SH-SY5Y (cell line): Measurements from ENCODE around the gene ZNF680.

Experiments used
- GATA2 ChIP-seq: IDR thresholded peaks from 2 replicates; pipeline ENCODE4 v1.6.1; 2011; ENCODE audit warnings: mild to moderate bottlenecking, low read depth, low read length
- GATA3 ChIP-seq: IDR thresholded peaks from 2 replicates; pipeline ENCODE4 v1.6.1; 2011; ENCODE audit warnings: low read depth, mild to moderate bottlenecking, low read length, moderate library complexity

ZNF680 gene

DNA sequence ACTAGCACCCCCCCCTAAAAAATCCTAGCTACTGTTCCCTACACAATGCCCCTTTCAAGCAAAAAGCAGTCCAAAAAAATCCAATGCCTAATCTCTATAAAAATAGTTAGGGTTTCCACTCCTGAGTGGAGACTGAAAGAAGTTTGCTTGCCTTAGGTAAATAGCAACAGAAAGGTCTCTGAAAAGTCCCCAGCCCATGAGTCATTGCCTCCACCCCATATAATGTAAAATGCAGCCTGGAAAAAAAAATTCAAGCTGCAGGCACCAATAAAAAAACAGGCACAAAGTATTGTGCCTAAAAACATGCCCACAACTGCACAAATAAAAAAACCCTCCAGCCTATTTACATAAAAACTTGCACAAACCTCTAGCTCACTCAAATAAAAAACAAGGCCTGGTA lies 47.5 kb downstream of the ZNF680 start:
- no peak for TF ChIP-seq GATA3
- no peak for TF ChIP-seq GATA2

- TF ChIP-seq GATA3 (no peak), GATA2 (no peak)
Observed at GRCh38 chr7:64509583-64509982, 53.3 kb downstream of the ZNF680 start.

DNA sequence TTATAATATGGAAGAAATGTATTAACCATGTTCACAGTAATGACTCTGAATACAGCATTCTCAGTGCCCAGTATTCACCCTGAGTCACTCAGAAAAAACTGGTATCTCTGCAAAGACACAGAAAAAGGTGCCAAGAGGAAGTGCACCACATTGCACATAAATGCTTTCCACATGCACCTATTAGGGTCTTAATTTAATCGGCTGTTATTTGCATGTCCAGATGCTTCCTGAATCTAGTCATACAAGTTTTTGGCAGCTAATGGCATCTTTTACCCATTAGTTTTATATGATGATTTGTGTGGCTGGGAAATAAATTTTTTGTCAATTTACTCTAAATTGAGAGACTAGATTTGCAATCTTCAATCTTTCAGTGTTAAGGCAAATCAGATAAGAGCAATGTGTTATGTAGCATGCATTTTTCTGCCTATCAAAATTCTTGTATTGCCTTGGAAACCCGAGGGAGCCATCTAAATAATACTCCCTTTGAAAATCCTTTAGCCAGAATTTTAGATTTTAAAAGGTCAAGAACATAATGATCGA lies 58.2 kb downstream of the ZNF680 start:
- TF ChIP-seq GATA2 (peak; percentile 44; the same call in 1 of the 2 replicates), GATA3 (peak; percentile 85)

DNA sequence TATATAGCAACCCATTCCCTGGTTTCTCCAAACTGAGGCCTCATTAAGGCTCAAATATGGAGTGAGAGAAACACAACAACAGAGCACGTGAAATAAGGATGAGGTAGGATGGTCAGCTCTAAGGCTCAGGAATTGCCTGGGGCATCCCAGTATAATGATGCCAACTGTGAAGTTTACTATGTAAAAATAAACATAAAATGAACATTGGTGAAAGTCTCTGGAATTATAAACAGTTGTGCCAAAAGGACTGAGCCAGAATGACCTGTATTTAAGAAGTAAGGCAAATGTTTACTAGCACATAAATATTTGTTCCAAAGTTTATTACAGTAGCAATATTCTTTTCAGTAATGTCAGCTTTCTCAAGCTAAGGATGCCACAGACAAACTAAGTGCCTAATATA lies 64.6 kb downstream of the ZNF680 start:
- no peak for TF ChIP-seq GATA2
- no peak for TF ChIP-seq GATA3

DNA sequence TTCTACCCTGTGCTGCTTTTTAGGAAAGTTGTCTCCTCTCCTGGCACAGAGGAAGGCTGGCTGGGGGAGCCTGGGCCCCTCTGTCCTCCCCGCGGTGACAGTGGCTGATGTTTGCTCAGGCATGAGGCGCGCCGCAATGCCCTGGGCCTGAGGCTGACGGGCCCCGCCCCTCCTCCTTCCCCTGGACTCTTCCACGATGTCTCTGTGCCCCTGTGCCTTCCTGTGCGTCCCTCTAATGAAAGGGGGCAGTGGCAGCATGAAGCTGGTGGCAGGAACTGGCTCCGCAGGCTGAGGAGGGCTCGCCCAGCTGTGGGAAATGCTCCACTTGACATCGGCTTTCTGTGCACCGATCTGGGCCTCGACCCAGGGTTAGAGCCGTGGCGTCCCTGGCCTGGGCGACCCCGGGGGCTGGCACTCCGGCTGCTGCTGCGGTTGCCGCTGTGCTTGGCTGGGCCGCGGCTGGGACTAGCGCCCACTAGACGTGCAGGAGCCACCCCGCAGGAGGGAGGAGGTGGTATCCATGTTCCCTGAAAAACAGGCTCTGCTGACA lies 67.9 kb downstream of the ZNF680 start:
- TF ChIP-seq GATA3 (no peak), GATA2 (no peak)

DNA sequence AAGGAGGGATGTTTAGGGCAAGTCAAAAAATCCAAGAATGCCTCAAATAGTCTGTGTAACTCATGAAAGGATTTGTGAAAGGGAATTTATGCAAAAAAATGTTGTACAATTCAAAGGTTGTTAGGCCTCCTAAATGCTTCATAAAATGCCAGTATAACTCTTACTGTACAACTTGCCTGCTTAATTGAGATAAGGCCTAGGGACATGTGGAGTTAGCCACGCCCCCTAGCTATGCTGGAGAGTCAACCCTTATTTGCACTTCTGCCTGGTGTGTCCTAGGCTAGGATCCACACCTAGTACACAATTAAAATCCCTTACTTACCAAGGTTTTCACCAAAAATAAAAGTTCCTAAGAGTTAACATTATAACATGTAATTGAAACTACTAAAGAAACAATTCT lies 77.2 kb downstream of the ZNF680 start:
- TF ChIP-seq GATA2, result no peak
- TF ChIP-seq GATA3, result no peak
